ENCODE results near the gene ZC3HAV1L.

The ZC3HAV1L gene

DNA sequence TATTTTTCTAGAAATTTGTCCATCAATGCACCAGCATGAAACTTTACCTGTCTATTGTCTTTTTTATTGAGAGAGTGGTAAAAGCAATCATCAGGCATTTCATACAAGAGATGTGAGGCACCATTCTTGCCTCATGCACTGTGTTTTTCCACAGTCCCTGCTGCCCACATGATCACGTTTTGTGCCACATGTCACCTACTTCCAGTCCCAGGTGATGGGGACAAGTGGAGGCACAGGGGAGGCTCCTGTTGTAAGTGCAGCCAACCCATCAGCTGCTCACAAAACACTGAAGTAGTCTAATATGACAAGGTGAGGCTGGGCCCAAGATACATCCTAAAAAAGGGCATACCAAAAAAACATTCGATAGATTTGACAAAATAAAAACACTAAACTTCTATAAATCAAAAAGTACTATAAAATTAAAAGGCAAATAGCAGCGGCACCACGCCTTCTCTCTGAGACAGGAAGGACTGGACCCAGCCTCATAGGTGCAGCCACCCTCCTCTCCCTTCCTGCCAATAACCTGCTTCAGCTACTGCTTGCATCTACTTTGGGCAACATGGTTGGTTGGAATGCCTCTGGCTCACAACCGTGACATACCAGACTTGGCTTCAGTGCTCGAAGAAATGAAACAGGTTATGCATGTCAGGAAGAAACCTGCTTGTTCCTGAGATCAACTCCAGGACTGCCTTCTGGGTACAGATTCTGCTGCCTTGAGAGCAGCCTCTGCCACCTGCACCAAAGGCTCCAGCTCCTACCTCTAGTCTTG lies 2.3 kb downstream of the ZC3HAV1L start:
- peak overlapping the region; percentile 89; the same call in 1 of the 2 replicates for H3K27ac ChIP-seq (ENCODE audit: low read length)
- no peaks in the 10 kb centered on the region for H3K9me3 ChIP-seq (ENCODE audit: insufficient read depth, low read length, severe bottlenecking)
- peak overlapping the region; percentile 89; the same call in 1 of the 2 replicates for H3K4me2 ChIP-seq (ENCODE audit: insufficient read depth, low read length)
- H4K20me1 ChIP-seq (ENCODE audit: insufficient read depth, low read length), result peaks cover 3% of the 10 kb centered on the region; the same call in 1 of the 2 replicates
- peak overlapping the region in 1 of 2 experiments; percentile 92; a peak in 1 of 4 replicates for H3K4me3 ChIP-seq (ENCODE audit: low read depth in 1 of 2, low read length in 2 of 2)
- ATAC-seq (ENCODE audit: insufficient read depth, low read depth) (no peak), DNase-seq (no peak)
- H3K79me2 ChIP-seq (ENCODE audit: insufficient read depth, low read length), result peaks cover 58% of the 10 kb centered on the region
- H3K36me3 ChIP-seq (ENCODE audit: insufficient read depth, low read length), result peaks cover 61% of the 10 kb centered on the region
- no peaks in the 10 kb centered on the region for H3K27me3 ChIP-seq (ENCODE audit: insufficient read depth, low read length, poor library complexity)
- no peak overlapping the region for H2AFZ ChIP-seq (ENCODE audit: low read depth, low read length)
- H3K9ac ChIP-seq (ENCODE audit: low read depth, low read length), result no peak overlapping the region
- TF ChIP-seq, protein P1, sequence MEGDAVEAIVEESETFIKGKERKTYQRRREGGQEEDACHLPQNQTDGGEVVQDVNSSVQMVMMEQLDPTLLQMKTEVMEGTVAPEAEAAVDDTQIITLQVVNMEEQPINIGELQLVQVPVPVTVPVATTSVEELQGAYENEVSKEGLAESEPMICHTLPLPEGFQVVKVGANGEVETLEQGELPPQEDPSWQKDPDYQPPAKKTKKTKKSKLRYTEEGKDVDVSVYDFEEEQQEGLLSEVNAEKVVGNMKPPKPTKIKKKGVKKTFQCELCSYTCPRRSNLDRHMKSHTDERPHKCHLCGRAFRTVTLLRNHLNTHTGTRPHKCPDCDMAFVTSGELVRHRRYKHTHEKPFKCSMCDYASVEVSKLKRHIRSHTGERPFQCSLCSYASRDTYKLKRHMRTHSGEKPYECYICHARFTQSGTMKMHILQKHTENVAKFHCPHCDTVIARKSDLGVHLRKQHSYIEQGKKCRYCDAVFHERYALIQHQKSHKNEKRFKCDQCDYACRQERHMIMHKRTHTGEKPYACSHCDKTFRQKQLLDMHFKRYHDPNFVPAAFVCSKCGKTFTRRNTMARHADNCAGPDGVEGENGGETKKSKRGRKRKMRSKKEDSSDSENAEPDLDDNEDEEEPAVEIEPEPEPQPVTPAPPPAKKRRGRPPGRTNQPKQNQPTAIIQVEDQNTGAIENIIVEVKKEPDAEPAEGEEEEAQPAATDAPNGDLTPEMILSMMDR (IDR thresholded peaks at IDR 0.05; ENCODE audit: borderline replicate concordance, extremely low read depth, low read length, poor library complexity, severe bottlenecking), result peak; percentile 4
- no peak for TF ChIP-seq EZH2 (IDR thresholded peaks at IDR 0.05; ENCODE audit: borderline replicate concordance, low read depth, low read length, severe bottlenecking)
- peaks cover 45% of the 10 kb centered on the region for H3K4me1 ChIP-seq (ENCODE audit: insufficient read depth, low read length)

- ATAC-seq (ENCODE audit: insufficient read depth, low read depth), result no peak
- Histone ChIP-seq H3K4me1 (ENCODE audit: insufficient read depth, low read length) (peaks cover 39% of the 10 kb centered on the region), H3K79me2 (ENCODE audit: insufficient read depth, low read length) (peaks cover 60% of the 10 kb centered on the region), H3K9ac (ENCODE audit: low read depth, low read length) (no peak overlapping the region), H3K36me3 (ENCODE audit: insufficient read depth, low read length) (peaks cover 72% of the 10 kb centered on the region), H3K27ac (ENCODE audit: low read length) (no peak overlapping the region), H4K20me1 (ENCODE audit: insufficient read depth, low read length) (peaks cover 3% of the 10 kb centered on the region; the same call in 1 of the 2 replicates), H3K27me3 (ENCODE audit: insufficient read depth, low read length, poor library complexity) (no peaks in the 10 kb centered on the region), H2AFZ (ENCODE audit: low read depth, low read length) (no peak overlapping the region), H3K4me2 (ENCODE audit: insufficient read depth, low read length) (peak overlapping the region; percentile 13; the same call in 1 of the 2 replicates), H3K4me3 (ENCODE audit: low read depth in 1 of 2, low read length in 2 of 2) (no peak overlapping the region), H3K9me3 (ENCODE audit: insufficient read depth, low read length, severe bottlenecking) (no peaks in the 10 kb centered on the region)
- no peak for TF ChIP-seq EZH2 (IDR thresholded peaks at IDR 0.05; ENCODE audit: borderline replicate concordance, low read depth, low read length, severe bottlenecking)
- TF ChIP-seq, protein P1 (IDR thresholded peaks at IDR 0.05; ENCODE audit: borderline replicate concordance, extremely low read depth, low read length, poor library complexity, severe bottlenecking), result no peak
- no peak for DNase-seq
These were observed 3.4 kb downstream of the ZC3HAV1L start for GRCh38 chr7:139032473-139032872.

DNA sequence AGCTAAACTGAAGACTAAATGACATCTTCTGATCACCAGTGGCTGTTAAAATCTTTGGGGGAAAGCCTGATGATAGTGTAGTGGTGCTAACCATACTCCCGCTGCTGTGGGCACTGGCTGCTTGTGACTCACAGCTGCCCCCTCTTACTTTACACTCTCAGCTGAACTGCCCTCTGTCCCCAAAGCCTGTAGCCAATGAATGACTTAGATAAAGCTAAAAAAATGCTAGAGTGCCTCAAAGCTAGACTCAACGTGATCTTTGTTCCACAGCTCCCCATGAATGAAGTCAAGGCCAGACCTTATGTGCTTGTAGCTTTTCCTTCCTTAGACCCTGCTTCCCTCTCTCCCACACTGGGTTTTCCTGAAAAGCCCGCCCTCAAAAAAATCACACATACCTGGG lies 6.5 kb downstream of the ZC3HAV1L start:
- H2AFZ ChIP-seq (ENCODE audit: low read depth, low read length), result no peak overlapping the region
- no peaks in the 10 kb centered on the region for H3K27me3 ChIP-seq (ENCODE audit: insufficient read depth, low read length, poor library complexity)
- H3K4me1 ChIP-seq (ENCODE audit: insufficient read depth, low read length), result peaks cover 16% of the 10 kb centered on the region
- no peak overlapping the region for H3K9ac ChIP-seq (ENCODE audit: low read depth, low read length)
- peaks cover 95% of the 10 kb centered on the region for H3K36me3 ChIP-seq (ENCODE audit: insufficient read depth, low read length)
- no peaks in the 10 kb centered on the region for H3K9me3 ChIP-seq (ENCODE audit: insufficient read depth, low read length, severe bottlenecking)
- no peak overlapping the region for H3K27ac ChIP-seq (ENCODE audit: low read length)
- ATAC-seq (ENCODE audit: insufficient read depth, low read depth) (no peak), DNase-seq (no peak)
- no peaks in the 10 kb centered on the region for H4K20me1 ChIP-seq (ENCODE audit: insufficient read depth, low read length)
- no peak for TF ChIP-seq EZH2 (IDR thresholded peaks at IDR 0.05; ENCODE audit: borderline replicate concordance, low read depth, low read length, severe bottlenecking)
- TF ChIP-seq, protein P1 (IDR thresholded peaks at IDR 0.05; ENCODE audit: borderline replicate concordance, extremely low read depth, low read length, poor library complexity, severe bottlenecking), result no peak
- H3K4me3 ChIP-seq (ENCODE audit: low read depth in 1 of 2, low read length in 2 of 2), result no peak overlapping the region
- peaks cover 41% of the 10 kb centered on the region for H3K79me2 ChIP-seq (ENCODE audit: insufficient read depth, low read length)
- H3K4me2 ChIP-seq (ENCODE audit: insufficient read depth, low read length), result no peak overlapping the region
